Esophagus squamous epithelium (tissue), 4 donors: Measurements from ENCODE around the gene RNF32.

Experiments used
- POLR2A ChIP-seq, 4 donors: fragments of 450-650 bp; IDR thresholded peaks; one replicate each; pipeline ENCODE4 v1.6.1; 2017; ENCODE audit warnings: antibody characterized with exemption in 4 of 4, mild to moderate bottlenecking in 4 of 4, moderate library complexity in 3 of 4
- TF ChIP-seq, protein P1 (sequence below), 6 experiments: fragments of 450-650 bp in 4 of 6; fragments of 200-600 bp in 2 of 6; sonication (generic) in 2 of 6; IDR thresholded peaks; one replicate each; pipeline ENCODE4 v1.5.1; 2016 to 2019; ENCODE audit warnings: antibody characterized with exemption in 6 of 6, mild to moderate bottlenecking in 4 of 6, moderate library complexity in 4 of 6

DNA sequence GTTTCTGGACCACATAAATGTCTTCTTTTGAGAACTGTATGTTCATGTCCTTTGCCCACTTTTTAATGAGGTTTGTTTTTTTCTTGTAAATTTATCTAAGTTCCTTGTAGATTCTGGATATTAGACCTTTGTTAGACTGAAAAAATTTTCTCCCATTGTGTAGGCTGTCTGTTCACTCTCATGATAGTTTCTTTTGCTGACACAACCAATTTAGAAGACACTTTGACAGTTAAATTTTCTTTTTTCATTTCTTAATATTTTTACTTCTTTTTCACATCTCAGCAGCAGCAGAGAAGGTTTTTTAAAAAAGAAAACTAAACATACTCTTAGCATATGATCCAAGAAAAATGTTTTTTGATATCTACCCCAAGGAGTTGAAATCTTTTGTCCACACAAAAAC is 61.8 kb downstream of the RNF32 start:
- TF ChIP-seq, protein P1, sequence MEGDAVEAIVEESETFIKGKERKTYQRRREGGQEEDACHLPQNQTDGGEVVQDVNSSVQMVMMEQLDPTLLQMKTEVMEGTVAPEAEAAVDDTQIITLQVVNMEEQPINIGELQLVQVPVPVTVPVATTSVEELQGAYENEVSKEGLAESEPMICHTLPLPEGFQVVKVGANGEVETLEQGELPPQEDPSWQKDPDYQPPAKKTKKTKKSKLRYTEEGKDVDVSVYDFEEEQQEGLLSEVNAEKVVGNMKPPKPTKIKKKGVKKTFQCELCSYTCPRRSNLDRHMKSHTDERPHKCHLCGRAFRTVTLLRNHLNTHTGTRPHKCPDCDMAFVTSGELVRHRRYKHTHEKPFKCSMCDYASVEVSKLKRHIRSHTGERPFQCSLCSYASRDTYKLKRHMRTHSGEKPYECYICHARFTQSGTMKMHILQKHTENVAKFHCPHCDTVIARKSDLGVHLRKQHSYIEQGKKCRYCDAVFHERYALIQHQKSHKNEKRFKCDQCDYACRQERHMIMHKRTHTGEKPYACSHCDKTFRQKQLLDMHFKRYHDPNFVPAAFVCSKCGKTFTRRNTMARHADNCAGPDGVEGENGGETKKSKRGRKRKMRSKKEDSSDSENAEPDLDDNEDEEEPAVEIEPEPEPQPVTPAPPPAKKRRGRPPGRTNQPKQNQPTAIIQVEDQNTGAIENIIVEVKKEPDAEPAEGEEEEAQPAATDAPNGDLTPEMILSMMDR (IDR thresholded peaks at IDR 0.05): no peak
- no peak for TF ChIP-seq POLR2A (IDR thresholded peaks at IDR 0.05)
